ENCODE measurements around the gene CTNNA3.

The CTNNA3 gene

GRCh38 chr10:65931291-65932070 lies 1764.5 kb downstream of the CTNNA3 start:
- in situ Hi-C loops (cut with MboI; ENCODE audit: low sequenced_read_pairs) = no loop called here

- in situ Hi-C loops (cut with MboI; ENCODE audit: low sequenced_read_pairs) = no loop called here
Observed at GRCh38 chr10:65911151-65911835, 1784.7 kb downstream of the CTNNA3 start.

GRCh38 chr10:65910209-65910608 lies 1785.8 kb downstream of the CTNNA3 start:
- in situ Hi-C loops (cut with MboI; ENCODE audit: low sequenced_read_pairs) = no loop called here

- in situ Hi-C loops (cut with MboI; ENCODE audit: low sequenced_read_pairs) = no loop called here
Observed at GRCh38 chr10:65907199-65907712, 1788.7 kb downstream of the CTNNA3 start.

- in situ Hi-C loops (cut with MboI; ENCODE audit: low sequenced_read_pairs) = no loop called here
Observed at GRCh38 chr10:65903620-65904019, 1792.4 kb downstream of the CTNNA3 start.

- in situ Hi-C loops (cut with MboI; ENCODE audit: low sequenced_read_pairs) = no loop called here
Observed at GRCh38 chr10:65900271-65900670, 1795.7 kb downstream of the CTNNA3 start.

- in situ Hi-C loops (cut with MboI; ENCODE audit: low sequenced_read_pairs) = no loop called here
Observed at GRCh38 chr10:65898055-65898454, 1797.9 kb downstream of the CTNNA3 start.

- in situ Hi-C loops (cut with MboI; ENCODE audit: low sequenced_read_pairs) = no loop called here
Observed at GRCh38 chr10:65894961-65895360, 1801.0 kb downstream of the CTNNA3 start.

GRCh38 chr10:65894379-65894778 lies 1801.6 kb downstream of the CTNNA3 start:
- in situ Hi-C loops (cut with MboI; ENCODE audit: low sequenced_read_pairs) = no loop called here

- in situ Hi-C loops (cut with MboI; ENCODE audit: low sequenced_read_pairs) = no loop called here
Observed at GRCh38 chr10:65893676-65894075, 1802.3 kb downstream of the CTNNA3 start.

- in situ Hi-C loops (cut with MboI; ENCODE audit: low sequenced_read_pairs) = no loop called here
Observed at GRCh38 chr10:65892284-65892683, 1803.7 kb downstream of the CTNNA3 start.

- in situ Hi-C loops (cut with MboI; ENCODE audit: low sequenced_read_pairs) = no loop called here
Observed at GRCh38 chr10:65891073-65891981, 1804.7 kb downstream of the CTNNA3 start.

GRCh38 chr10:65864529-65864928 lies 1831.5 kb downstream of the CTNNA3 start:
- in situ Hi-C loops (cut with MboI; ENCODE audit: low sequenced_read_pairs) = no loop called here

- in situ Hi-C loops (cut with MboI; ENCODE audit: low sequenced_read_pairs) = no loop called here
Observed at GRCh38 chr10:65864036-65864435, 1832.0 kb downstream of the CTNNA3 start.
